Transverse colon (tissue), 4 donors: ENCODE data around the gene ASIC2. TPM values are rescaled to one million over a fixed set of nuclear protein-coding genes. Genes with fewer than 3 reads are reported as not detected.

Experiments
- DNase-seq: peaks from one replicate; pipeline ENCODE4 v3.0.0-alpha.2; 2019
- H3K27ac ChIP-seq, 4 donors: fragments of 200-600 bp; sonication (generic); 2 replicates each; pipeline ENCODE4 v1.5.1; 2016 to 2018; ENCODE audit warnings: inconsistent platforms in 4 of 4
- H3K27me3 ChIP-seq: fragments of 200-600 bp; sonication (generic); 2 replicates; pipeline ENCODE4 v1.5.1; 2017; ENCODE audit warnings: inconsistent platforms
- H3K36me3 ChIP-seq, 4 donors: fragments of 200-600 bp; sonication (generic); 2 replicates each; pipeline ENCODE4 v1.5.1; 2017 to 2019; ENCODE audit warnings: inconsistent platforms in 4 of 4
- H3K4me1 ChIP-seq, 4 donors: fragments of 200-600 bp; sonication (generic); 2 replicates each; pipeline ENCODE4 v1.5.1; 2017 to 2020; ENCODE audit warnings: inconsistent platforms in 4 of 4
- H3K4me3 ChIP-seq, 4 donors: fragments of 200-600 bp; sonication (generic); 1 replicate in 1 of 4; 2 replicates in 3 of 4; pipeline versions ENCODE4 v1.5.1 to v1.6.1; 2017 to 2019; ENCODE audit warnings: inconsistent platforms in 4 of 4
- H3K9me3 ChIP-seq, 2 donors: fragments of 200-600 bp; sonication (generic); 2 replicates each; pipeline ENCODE4 v1.5.1; 2017 to 2019; ENCODE audit warnings: inconsistent platforms in 2 of 2
- CTCF ChIP-seq, 5 experiments: fragments of 200-600 bp in 3 of 5; fragments of 450-650 bp in 2 of 5; sonication (generic) in 3 of 5; IDR thresholded peaks; 1 replicate in 2 of 5; 2 replicates in 3 of 5; pipeline ENCODE4 v1.5.1; 2016 to 2017; ENCODE audit warnings: antibody characterized with exemption in 5 of 5, inconsistent platforms in 3 of 5, mild to moderate bottlenecking in 2 of 5, moderate library complexity in 1 of 5
- EP300 ChIP-seq: sonication (generic); formaldehyde crosslinking; IDR thresholded peaks from one replicate; pipeline ENCODE4 v1.6.1; 2017; ENCODE audit warnings: antibody characterized with exemption, low read depth
- POLR2A ChIP-seq: fragments of 450-650 bp; IDR thresholded peaks from one replicate; pipeline ENCODE4 v1.6.1; 2016; ENCODE audit warnings: antibody characterized with exemption, mild to moderate bottlenecking, moderate library complexity
- POLR2AphosphoS5 ChIP-seq, 3 donors: sonication (generic); formaldehyde crosslinking; IDR thresholded peaks; one replicate each; pipeline ENCODE4 v1.6.1; 2016; ENCODE audit warnings: antibody characterized with exemption in 3 of 3
- WGBS, 2 donors: methylation state at CpG; one replicate each; pipeline ENCODE4 v1.1.5; 2018; ENCODE audit warnings: low coverage in 1 of 2; 5-methylcytosine and 5-hydroxymethylcytosine counted together
- in situ Hi-C, 4 donors: fragments of 200-750 bp; cut with MboI; loops; one replicate each; pipeline versions ENCODE4 v1.15.0 to v1.15.1; 2017; ENCODE audit warnings: low sequenced_read_pairs in 3 of 4, low pct_ligation_motif_present in 1 of 4, low pct_unique_long_range_greater_than_20kb in 1 of 4
- intact Hi-C: fragments of 100-400 bp; cut with DNase I; formaldehyde crosslinking; loops from one replicate; pipeline ENCODE4 v1.15.1; 2023; ENCODE audit warnings: low total_unique reads
- total RNA-seq, 4 donors: library from RNA; depleted of rRNA; stranded (reverse); fragments of >200 nt; gene quantifications; one replicate each; pipeline ENCODE4 v1.1.0, GENCODE V29; 2016

ASIC2 gene
- total RNA-seq, 4 donors from 2014 or later, result 0.16 to 0.55 TPM; not detected in 2

DNA sequence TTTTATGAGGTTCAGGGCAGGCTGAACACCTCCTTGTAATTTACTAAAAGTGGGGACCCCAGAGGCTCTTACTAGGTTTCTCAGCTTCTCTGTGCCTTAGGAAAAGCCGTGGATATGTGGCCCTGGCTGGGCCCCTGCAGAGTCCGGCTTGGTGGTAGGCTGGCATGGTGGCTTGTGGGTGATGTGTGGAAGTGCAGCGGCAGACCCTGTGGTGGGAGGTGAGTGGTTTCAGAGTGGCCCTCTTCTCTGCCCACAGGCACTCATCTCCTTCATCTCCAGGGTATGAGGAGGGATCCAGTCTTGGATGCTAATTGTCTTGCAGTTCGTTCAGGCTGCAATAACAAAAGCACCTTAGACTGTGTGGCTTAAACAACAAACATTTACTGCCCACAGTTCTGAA, 58.9 kb downstream of the ASIC2 start:
- Histone ChIP-seq H3K36me3 (no peaks in the 10 kb centered on the region), H3K27me3 (no peaks in the 10 kb centered on the region), H3K27ac (peak overlapping the region; percentile 16 to 74 (median 40)), H3K4me1 (peaks cover 5 to 15% (median 10%) of the 10 kb centered on the region in 4 donors), H3K4me3 (no peak overlapping the region), H3K9me3 (no peaks in the 10 kb centered on the region)
- intact Hi-C loops (no loop called here), in situ Hi-C loops (loop anchor here in 1 of 4 donors (25.0 kb wide), 1 partner anchor 97 kb away; no protein-coding TSS in a partner anchor)
- no peak for DNase-seq
- 76 to 100% methylated on average over 1 to 4 of the region's 4 CpGs for WGBS, 2 donors
- no peak for TF ChIP-seq EP300
- no peak for TF ChIP-seq POLR2AphosphoS5 (IDR thresholded peaks at IDR 0.05)

DNA sequence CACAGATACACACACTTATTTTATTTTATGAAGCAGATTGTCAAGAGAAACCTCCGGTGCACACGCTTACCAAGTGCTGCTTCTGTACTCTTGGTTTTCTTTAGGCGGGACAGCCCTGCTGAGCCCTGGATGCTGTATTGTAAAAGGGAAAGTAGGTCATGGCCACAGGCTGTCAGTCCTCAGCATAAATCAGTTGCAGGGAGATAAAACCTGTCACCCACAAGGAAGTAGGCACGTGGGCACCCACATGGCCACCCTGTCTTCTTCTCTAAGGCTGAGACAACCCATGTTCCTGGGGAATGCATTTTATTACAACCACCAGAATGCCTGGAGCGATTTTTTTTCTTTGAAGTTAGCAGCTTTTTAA, 59.3 kb downstream of the ASIC2 start:
- DNase-seq, result peak; percentile 21
- no peaks in the 10 kb centered on the region for H3K27me3 ChIP-seq
- 29 to 37% methylated on average over 5 of the region's 5 CpGs for WGBS, 2 donors
- intact Hi-C loops, result no loop called here
- peak; percentile 57 to 84 (median 74) for TF ChIP-seq POLR2AphosphoS5 (IDR thresholded peaks at IDR 0.05)
- no peak for TF ChIP-seq EP300
- peak overlapping the region; percentile 16 to 74 (median 40) for H3K27ac ChIP-seq
- H3K4me1 ChIP-seq, result peaks cover 5 to 15% (median 10%) of the 10 kb centered on the region in 4 donors
- in situ Hi-C loops, result loop anchor here in 1 of 4 donors (25.0 kb wide), 1 partner anchor 96 kb away; no protein-coding TSS in a partner anchor
- H3K36me3 ChIP-seq, result no peaks in the 10 kb centered on the region
- no peak overlapping the region for H3K4me3 ChIP-seq
- H3K9me3 ChIP-seq, result no peaks in the 10 kb centered on the region

GRCh38 chr17:33229499-33229898, 63.6 kb downstream of the ASIC2 start:
- no peak for DNase-seq
- peaks cover 4 to 9% (median 5%) of the 10 kb centered on the region in 4 donors for H3K4me1 ChIP-seq
- H3K27me3 ChIP-seq, result no peaks in the 10 kb centered on the region
- H3K9me3 ChIP-seq, result no peaks in the 10 kb centered on the region
- H3K36me3 ChIP-seq, result no peaks in the 10 kb centered on the region
- WGBS, 2 donors, result 59 to 69% methylated on average over 5 to 7 of the region's 7 CpGs
- in situ Hi-C loops, result loop anchor here in 1 of 4 donors (25.0 kb wide), 1 partner anchor 92 kb away; no protein-coding TSS in a partner anchor
- no peak overlapping the region for H3K27ac ChIP-seq
- TF ChIP-seq CTCF (IDR thresholded peaks at IDR 0.05), result no peak
- TF ChIP-seq POLR2AphosphoS5 (IDR thresholded peaks at IDR 0.05), result no peak
- TF ChIP-seq POLR2A, result no peak
- intact Hi-C loops, result no loop called here
- H3K4me3 ChIP-seq, result no peak overlapping the region

DNA sequence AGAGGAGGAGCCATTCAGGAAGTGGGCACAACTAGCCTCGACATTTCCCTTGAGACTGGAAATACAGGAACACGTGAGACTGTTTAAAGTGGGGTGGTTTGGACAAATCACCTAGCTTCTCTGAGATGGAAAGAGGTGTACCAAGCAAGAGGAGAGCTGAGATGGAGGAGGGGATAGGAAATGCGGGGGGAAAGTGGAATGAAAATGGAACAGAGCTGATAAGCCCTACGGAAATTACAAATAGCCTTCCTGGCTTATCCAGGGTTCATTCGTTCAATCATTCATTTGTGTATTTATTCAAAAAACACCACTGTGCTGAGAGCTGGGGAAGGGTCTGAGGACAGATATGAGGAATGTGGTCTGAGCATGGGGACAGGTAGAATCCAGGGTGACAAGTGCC, 64.1 kb downstream of the ASIC2 start:
- WGBS, 2 donors, result 65 to 78% methylated on average over 5 of the region's 5 CpGs
- intact Hi-C loops, result no loop called here
- H3K27me3 ChIP-seq, result no peaks in the 10 kb centered on the region
- peaks cover under 1 to 5% (median 2%) of the 10 kb centered on the region in 4 donors for H3K4me1 ChIP-seq
- H3K4me3 ChIP-seq, result no peak overlapping the region
- no peaks in the 10 kb centered on the region for H3K36me3 ChIP-seq
- in situ Hi-C loops, result loop anchor here in 1 of 4 donors (25.0 kb wide), 1 partner anchor 92 kb away; no protein-coding TSS in a partner anchor
- H3K27ac ChIP-seq, result no peak overlapping the region
- H3K9me3 ChIP-seq, result no peaks in the 10 kb centered on the region
- no peak for DNase-seq
- TF ChIP-seq CTCF (IDR thresholded peaks at IDR 0.05) (no peak), EP300 (no peak), POLR2A (no peak), POLR2AphosphoS5 (IDR thresholded peaks at IDR 0.05) (no peak)

GRCh38 chr17:33228548-33228947, 64.5 kb downstream of the ASIC2 start:
- in situ Hi-C loops (loop anchor here in 1 of 4 donors (25.0 kb wide), 1 partner anchor 91 kb away; no protein-coding TSS in a partner anchor), intact Hi-C loops (no loop called here)
- TF ChIP-seq CTCF (IDR thresholded peaks at IDR 0.05) (no peak), EP300 (no peak), POLR2A (no peak), POLR2AphosphoS5 (IDR thresholded peaks at IDR 0.05) (no peak)
- Histone ChIP-seq H3K36me3 (no peaks in the 10 kb centered on the region), H3K27me3 (no peaks in the 10 kb centered on the region), H3K27ac (no peak overlapping the region), H3K9me3 (no peaks in the 10 kb centered on the region), H3K4me3 (no peak overlapping the region), H3K4me1 (no peaks in the 10 kb centered on the region)
- 70% methylated on average over 5 of the region's 5 CpGs; no CpG with 5 or more reads in 1 of the 2 donors for WGBS, 2 donors
- DNase-seq, result no peak
